ENCODE data around the gene TEX2.
"Not testable (repeated sequence)": the region's sequence is repeated elsewhere in the genome, so short reads cannot be mapped to it uniquely, and the experiment has no call there.

TEX2 gene

DNA sequence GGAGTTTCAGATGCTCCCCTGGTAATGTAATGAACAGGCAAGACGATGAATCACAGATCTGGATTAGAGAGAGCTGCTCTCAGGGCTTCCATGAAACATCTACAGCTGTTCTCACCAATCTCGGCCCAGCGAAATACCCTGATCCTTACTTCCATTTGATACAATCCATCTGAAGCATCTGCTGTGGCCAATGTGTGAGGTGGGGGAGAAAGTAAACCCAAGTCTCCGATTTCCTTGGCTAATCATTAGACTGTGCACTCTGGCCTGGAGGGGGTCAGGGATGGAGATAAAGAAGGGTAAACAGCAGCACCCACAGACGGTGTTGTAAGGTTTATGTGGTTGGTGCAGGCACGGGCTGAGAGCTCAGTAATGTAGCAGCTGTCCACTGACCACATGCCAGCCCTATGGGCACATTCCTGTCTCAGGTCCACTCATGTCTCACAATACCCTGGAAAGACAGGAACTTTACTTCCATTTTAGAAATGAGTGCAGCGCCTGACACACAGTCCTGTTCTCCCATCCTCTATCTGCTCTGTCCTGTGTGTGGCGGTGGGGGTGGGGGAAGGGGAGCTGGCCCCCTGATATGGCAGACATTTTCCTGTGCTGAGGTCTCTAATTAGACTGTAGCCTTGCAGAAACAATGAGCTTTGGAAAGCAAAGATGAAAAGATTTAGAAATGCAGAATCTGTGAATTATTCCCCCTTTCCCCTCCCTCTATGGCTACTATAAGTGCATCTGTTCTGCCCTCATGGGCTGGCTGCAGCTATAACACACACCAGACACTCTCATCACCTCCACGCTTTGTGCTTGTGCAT, 84.8 kb downstream of the TEX2 start:
- no peak for DNase-seq

DNA sequence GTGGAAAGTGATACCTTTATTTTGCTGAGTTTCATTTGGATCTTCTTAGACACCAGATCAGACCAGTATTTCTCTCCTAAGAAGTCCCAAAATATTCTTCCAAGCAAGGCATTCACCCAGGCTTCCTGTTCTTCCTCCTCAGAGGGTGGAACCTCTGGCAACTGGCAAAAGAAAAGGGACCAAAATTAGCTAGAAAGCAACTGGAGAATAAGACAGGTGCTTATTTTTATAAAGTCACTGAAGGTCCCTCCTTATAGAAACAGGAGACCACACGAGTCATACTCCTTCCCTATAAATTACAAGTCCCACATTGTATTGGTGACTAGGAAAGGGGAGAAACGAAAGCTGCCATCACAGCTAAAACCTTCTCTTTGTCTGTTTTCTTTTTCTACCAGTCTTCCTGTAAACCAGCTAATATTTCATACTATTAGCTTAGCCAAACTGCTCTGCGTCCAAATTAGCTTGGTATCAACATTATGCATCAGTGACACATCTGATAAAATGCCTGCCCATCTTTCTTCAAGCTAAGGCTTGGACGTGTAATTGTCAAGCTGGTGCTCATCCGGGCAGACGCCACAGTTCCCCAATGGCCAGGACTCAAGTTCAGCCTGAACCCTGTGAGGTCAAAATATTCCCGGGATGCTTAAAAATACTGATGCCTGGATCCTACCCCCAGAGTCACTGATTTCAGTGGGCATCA, 85.6 kb downstream of the TEX2 start:
- no peak for DNase-seq

DNA sequence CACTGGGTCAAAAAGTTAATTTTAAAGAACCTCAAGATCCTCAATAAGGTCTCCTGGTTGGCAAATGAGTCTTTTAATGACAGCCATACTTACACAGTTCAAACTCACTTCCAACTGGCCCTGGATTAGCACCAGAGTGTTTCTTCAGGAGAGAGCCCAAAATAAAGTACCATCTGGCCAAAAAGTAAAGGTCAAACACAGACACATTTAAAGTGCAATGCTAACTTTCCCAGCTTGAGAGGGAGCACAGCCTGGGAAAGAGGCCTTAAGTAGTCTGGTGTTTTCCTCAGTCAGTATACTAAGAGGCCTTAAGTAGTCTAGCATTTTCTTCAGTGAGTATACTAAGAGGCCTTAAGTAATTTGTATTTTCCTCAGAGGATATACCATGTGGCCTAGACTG, 86.5 kb downstream of the TEX2 start:
- DNase-seq: no peak

DNA sequence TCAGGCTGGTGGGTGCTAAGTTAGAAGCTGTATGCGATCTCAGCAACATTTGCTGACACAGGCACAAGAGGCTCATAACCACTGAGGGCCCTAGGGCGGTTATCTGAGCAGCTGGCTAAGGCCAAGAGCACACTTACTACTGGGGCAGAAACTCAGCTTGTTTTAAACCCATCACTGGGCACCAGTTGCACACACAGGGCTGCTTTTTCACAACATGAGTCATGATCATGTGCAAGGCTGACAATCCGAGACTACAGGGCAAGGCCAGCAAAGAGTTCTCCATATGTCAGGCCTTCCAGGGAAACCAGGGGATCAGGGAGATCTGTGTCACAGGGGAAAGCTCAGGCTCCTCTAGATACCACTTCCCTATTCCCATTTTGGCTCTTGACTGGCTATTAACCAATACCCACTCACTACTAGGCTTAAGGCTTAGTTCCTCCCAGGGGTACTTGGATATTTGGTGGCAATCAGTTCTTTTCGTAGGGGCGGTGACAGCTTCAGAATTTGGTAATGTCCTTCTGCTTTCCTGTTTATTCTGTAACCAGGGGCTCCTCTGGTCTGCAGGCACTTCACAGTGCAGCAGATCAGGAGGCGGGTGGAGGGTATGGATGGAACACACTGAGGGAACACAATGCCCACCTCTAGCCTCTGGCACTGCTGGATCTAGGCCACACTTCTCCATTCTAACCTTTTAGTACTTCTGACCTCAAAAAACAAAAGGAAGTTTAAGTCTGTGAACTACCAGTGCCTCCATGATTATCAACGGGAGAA, 88.2 kb downstream of the TEX2 start:
- DNase-seq: no peak

DNA sequence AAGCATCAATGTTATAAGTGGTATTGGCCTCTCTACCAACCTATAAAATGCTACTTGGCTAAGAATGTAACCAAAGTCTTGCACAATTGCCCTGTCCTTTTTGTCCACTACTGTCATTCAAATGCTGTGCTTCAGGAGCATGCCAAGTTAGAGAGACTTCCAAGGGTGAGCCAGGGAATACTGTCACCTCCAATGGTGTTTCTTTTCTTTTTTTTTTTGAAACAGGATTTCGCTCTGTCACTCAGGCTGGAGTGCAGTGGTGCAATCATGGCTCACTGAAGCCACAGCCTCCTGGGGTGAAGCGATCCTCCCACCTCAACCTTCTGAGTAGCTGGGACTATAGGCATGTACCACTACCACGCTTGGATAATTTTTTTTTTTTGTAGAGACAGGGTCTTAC, 89.4 kb downstream of the TEX2 start:
- DNase-seq: no peak

DNA sequence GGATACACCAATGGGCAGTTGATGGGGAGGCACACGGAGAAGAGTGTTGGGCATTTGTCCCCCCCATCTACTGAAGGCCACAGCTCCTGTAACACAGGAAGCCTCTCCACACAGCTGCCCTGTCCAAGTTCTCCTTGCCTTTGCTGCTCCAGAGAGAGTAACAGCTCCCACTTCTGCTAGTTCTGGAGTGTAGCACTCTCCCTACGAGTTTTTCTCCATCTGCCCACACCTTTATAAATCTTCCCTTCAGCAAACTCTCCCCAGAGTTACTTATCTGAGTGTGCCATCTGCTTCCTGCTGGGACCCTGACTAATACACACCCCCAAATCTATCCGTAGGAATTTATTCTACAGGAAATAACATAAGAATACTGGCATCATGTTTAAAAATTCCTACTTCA, 90.5 kb downstream of the TEX2 start:
- no peak for DNase-seq

DNA sequence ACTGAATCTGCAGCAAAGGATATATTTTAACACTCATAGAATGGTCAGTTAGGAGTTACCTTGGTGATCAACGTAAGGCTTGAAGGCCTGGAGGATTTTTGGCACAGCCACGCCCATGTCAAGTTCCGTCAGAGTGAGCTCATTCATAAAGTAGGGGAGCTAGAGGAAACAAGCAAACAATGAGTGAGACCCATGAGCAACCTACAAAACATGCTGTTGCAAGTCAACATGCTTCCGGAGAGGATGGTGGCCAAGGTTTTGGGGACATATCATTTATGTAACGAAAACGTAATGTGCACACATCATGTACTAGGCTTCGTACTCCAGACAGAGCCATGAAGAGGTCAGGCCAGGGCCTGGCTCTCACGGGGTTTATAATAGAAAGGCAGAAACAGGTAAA, 92.0 kb downstream of the TEX2 start:
- DNase-seq: no peak

DNA sequence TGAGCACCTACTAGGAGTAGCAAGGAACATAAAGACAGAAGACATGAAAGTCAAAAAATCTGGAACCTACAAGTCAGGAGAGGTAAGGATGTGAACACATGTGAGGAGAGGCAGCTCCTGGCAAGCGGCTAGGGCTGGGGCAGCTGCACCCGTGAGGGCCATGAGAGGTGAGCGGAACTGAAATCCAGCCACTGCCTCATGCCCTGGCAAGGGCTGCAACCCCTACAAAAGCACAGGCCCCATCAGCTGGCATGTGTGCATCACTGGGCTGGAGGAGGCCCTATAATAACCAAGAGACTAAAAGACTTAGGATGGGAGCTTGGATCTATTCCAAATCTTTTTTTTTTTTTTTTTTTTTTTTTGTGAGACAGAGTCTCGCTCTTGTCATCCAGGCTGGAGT, 92.8 kb downstream of the TEX2 start:
- DNase-seq: no peak

DNA sequence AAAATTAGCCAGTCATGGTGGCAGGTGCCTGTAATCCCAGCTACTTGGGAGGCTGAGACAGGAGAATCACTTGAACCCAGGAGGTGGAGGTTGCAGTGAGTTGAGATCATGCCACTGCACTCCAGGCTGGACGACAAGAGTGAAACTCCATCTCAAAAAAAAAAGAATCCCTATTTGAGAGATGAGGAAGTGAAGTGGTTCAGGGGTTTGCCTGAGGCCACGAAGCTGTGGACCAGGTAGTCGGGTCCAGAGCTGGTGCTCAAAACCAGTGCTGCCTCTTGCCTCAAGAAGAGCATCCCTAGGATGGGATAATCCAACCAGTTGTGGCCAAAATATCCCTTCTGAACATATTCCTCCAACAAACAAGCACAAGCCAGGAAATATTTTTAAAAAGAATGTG, 95.4 kb downstream of the TEX2 start:
- not testable (repeated sequence) for DNase-seq

DNA sequence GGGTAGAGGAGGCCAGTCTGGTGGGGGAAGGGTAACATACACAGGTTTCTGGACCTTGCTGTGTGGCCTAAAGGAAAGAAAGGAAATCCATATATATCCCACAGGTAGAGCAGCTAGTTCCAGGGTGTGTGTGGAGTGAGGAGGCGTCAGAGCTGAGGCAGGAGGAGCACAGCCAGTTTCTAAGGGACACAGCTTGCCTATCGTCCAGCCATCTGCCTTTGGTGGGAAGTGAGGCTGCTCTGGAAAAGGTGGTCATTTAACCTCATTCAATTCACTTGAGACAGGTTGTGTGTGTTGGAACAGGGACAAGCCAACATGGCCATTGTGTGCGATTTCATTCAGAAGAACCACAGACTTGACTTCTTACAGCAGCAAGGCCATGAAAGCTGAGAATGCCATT, 96.2 kb downstream of the TEX2 start:
- DNase-seq: no peak

DNA sequence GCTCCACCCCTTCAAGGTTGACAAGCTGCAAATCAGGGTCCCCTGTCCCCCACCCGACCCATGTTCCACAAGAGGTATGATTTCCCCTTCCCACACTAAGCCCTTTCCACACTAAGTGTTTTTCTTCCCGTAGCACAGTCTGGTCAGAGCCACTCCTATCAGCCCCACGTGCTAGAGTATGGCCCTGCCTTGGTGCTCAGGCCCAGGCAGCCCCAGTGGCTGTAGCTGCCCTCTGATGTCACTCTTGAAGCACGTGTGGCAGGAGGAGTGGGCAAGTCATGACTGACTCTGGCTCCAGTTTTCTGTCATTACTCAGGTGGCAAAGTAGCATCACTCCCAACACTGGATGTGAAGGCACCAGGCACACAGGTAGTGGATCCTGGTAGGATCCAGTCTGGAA, 97.7 kb downstream of the TEX2 start:
- no peak for DNase-seq

DNA sequence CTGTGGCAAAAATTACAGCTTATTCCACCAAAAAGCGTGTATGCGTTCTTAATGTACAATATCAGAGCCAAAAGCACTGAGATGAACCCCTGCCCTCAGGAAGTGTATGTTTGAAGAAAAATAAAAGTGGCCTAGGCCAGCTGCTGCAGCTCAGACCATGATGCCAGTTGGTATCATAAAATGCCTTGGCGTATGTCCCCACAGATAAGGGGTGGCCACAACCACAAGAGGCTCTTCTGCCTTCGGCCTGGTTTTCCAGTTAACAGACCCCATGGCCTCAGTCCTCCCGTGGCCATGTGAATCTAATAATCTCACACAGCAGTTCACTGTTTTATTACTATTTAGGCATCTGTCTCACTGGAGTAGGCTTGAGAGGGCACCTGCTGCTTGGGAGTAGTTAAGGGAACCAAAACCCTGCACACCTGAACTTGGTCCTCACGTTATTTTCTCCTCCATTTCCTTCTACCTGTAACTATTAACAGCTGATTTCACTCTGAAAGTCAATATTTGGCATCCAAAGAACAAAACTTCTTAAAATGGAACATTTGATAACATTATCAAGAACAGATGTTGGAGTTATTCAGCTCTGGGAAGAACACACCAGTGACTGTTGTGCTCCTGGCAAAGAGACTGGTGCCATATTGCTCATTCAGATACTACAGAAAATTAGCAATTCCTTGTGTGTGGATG, 98.3 kb downstream of the TEX2 start:
- no peak for DNase-seq

DNA sequence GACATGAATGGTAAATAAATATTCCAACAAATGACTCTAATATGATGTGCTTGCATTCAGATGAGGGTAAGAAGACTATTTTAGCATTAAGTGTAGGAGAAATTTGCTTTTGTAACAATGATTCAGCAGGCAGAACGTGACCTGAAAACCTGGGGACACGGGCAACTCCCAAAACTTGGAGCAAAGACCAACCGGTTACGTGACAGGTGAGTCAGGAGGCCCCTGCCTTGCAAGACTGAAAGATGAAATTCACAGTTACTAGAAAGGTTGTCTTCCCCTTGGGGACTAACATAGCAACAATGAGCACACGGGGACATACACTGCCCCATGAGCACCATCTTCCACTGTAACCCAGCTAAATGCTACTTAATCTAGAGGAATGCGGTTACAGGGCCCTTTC, 99.6 kb downstream of the TEX2 start:
- DNase-seq: no peak

DNA sequence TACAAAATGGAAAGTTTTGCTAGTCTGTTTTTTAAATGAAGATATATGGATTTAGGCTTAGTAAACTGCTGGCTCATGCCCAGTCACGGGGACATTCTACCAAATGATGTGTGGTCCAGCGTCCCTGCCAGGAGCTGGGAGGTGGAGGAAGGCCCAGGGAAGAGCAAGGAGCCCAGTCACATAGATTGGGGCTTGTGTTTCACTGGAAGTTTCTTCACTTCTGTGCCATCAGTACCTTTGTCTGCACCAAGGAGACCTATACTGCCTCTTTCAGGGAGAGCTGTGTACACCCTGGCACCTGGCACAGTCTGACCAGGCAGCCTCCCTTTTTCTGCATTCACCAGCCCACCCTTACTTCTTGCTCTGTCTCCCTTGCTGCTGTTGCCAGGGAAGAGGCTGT, 100.5 kb downstream of the TEX2 start:
- no peak for DNase-seq

DNA sequence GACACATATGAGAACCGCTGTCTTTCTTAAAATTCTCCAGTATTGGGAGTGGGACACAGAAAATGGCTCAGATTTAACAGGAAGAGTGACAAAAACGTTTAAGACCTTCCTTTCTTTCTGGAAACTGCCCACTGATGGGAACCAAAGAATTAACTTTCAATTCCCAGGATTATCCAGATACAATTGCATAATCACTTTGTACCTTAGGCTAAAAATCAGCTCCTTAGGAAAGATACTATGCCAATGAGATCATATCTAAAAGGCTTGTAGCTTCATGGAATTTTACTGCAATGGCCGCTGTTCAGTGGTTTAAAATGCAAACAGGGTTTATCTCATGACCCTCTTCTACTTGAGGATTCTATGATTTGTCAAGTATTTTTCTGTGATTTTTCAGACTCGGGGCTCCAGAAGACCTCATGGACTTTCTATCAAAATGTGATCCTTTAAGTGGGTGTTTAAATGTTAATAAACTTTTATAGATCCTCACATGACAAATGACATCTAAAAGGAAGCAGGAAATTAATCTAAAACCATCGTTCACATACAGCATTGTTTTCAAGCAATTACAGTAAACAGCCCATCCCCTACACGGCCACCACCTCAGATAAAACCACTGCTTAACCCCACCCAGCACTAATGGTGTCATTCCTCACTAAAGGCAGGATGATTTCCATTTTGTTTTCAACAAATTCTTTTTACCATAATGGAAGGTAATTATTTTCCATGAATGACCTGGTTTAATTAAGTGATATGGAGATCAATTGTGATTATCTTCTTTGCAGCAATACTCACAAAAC, 101.5 kb downstream of the TEX2 start:
- no peak for DNase-seq

DNA sequence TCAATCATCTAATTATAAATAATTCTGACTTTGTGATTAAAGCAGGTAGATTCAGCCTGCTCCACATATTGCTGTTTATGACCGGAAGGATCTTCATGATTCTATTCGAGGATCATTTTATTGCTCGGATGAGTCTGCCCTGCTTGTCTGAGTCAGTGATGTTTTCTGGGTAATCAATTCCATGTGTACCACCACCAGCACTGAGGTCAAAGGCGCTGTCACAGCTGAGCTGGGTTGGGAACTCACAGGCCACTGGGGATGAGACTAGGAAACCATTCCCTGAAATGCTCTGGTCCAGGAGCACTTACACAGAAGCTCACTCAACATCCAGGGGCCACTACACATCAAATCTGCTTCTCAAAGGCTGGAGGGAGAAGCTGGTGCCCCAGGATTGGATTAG, 102.7 kb downstream of the TEX2 start:
- no peak for DNase-seq

DNA sequence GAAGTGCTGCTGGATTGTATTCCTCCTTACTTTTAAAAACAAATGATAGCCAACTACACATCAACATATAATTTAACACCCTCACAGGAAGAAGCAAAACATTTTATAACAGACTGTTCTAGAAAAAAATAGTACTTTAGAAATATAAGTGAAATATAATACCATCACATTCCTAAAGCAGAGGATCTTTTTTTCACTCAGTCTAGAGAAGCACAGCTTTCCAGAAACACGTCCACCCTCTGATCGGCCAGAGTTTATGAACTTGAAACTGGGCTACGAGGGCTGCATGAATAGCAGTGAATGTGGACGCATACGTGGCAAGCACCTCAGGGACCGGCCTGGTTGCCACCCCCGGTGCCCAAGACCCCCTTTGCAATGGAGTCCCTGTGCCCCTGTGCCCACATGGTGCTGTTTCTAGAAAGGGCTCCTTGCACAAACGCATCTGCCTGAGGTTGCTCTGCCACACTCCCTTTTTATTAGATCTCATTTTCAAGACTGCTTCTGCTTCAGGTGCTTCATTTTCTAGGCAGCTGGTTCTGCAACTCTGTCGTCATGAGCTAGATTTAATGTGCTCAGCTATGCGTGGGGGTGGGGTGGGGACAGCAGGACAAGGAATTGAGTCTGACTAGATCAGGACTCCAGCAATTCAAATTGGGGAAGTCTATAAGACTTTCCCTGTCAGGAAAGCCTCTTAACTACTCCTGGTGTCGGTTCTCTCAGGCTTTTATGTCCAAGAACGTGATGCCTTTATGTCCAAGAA, 104.0 kb downstream of the TEX2 start:
- DNase-seq: no peak

DNA sequence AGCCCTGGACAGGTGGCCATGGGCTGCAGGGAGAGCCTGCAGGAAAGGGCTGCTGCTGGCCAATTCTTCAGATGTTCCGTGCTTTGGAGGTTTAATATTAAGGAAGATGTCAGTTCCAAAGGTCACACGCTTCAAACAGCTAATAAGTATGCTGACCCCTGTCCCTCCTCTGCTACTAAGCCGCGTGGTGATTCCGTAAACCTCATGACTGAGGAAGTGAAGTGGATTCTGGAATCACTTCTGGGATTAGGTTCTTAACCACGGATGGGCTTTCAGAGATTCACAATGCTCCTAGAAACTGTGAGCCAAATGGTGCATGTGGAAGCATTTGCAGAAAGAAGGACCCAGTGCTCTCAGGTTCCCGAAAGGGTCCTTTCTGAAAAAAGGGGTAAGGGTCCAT, 104.7 kb downstream of the TEX2 start:
- no peak for DNase-seq

DNA sequence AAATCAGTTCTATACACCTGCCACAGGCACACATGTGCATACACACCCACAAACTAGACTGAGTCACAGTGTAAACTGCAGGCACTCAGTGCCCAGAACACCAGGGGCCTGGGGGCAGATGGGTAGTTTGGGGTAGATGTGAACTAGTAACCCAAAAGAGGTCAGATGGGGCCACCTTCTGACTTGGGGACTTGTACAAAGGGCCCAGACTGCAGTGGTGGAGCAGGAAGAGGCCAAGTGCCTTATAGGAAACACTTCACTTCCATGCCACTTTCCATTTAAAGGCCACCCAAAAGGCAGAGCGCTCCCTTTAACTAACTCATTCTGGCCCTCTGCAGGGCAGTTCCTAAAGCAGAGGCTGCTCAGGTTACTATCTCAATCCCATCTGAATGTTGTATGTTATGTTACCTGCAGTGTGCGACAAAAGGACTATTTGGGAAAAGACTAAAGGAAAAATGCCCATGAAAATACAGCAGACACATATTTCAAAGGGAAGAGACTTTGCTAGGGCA, 105.3 kb downstream of the TEX2 start:
- no peak for DNase-seq

DNA sequence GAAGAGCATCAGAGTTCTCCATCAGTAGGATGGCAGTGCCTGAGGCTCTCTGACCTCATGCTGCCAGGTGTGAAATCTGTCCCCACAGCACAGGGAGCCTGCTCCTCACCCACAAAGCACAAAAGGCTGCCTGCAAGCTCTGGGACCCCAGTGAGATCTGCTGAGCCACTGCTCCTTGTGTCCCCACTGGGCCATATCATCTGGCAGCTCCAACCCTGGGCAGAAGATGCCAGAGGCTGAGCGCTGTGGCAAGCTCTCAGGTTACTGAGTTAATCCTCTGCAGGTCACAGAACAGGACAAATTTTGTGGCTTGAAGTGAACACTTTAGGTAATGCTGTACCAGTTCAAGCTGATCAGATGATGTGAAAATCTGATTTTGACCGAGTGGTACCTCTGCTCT, 106.4 kb downstream of the TEX2 start:
- no peak for DNase-seq

DNA sequence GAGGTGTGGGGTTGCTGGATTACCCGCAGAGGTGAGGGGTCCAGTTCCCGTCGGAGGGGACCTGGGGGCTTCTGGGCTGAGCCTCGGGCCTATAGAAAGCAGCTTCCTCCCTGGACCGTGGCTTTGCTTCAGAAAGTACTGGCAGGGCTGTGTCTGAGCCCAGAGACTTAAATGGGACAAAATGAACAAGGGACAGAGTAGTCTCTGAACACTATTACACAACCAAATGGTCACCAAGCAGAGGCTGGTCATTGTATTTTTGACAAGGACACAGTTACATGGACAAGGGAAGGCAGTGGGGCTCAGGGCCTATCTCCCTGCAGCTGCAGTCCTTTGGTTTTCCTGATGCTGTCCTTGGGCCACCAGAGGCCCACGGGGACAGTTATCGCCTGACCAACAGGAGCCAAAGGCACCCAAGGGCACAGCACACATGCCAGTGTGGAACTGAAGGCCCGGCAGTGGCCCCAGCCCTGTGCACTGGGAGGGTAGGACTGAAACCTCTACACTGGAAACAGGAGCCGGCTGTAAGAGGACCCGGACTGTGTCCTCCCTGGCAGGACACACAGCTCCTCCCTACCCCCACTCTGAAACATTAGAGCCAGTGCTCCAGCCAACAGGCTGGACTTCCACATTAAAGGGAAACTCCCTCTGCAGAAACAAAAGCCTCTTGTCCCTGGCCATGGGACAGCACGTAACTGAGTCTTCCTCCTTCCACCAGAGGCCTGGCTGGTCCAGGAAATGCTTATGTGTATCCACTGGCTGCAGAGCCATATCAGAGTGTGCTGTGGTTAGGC, 107.1 kb downstream of the TEX2 start:
- no peak for DNase-seq
